A673 (cell line): ENCODE measurements around the gene RNF6. TPM values are rescaled to one million over a fixed set of nuclear protein-coding genes. Genes with fewer than 3 reads are reported as not detected.

Experiments
- BruUV-seq: library from RNA; stranded (reverse); fragments of 400-500 nt; replicated peaks from 2 replicates; lab custom pipeline; 2021; lab: Mats Ljungman, UMichigan
- CTCF ChIA-PET: fragments of 300-600 bp; sonication (Branson Sonifier 250); formaldehyde crosslinking; loops from one replicate; lab custom pipeline; 2022; ENCODE audit warnings: antibody characterized with exemption; lab: Charles Lee
- POLR2A ChIA-PET: fragments of 300-600 bp; sonication (Branson Sonifier 250); formaldehyde crosslinking; loops from one replicate; lab custom pipeline; 2022; ENCODE audit warnings: antibody characterized with exemption; ENCODE audit not compliant: low non-redundant PET; lab: Charles Lee
- DNase-seq: peaks from one replicate; pipeline ENCODE4 v3.0.0-alpha.2; 2015; ENCODE audit warnings: low spot score
- H3K27ac ChIP-seq: fragments of 200-600 bp; sonication (generic); 2 replicates; pipeline ENCODE4 v1.5.1; 2016; ENCODE audit warnings: mixed run types, low read depth, mild to moderate bottlenecking, mixed read lengths, antibody characterized with exemption, low read length; ENCODE audit not compliant: poor library complexity, severe bottlenecking
- H3K27me3 ChIP-seq: fragments of 200-600 bp; sonication (generic); replicated peaks from 2 replicates; pipeline ENCODE4 v1.6.1; 2017; ENCODE audit warnings: mixed run types, low read depth, mild to moderate bottlenecking, mixed read lengths, antibody characterized with exemption, low read length; ENCODE audit not compliant: insufficient read depth, poor library complexity
- H3K36me3 ChIP-seq: fragments of 200-600 bp; sonication (generic); 2 replicates; pipeline ENCODE4 v1.6.1; 2016; ENCODE audit warnings: mixed run types, mild to moderate bottlenecking, mixed read lengths, antibody characterized with exemption, low read length; ENCODE audit not compliant: insufficient read depth, poor library complexity, severe bottlenecking
- H3K4me1 ChIP-seq: fragments of 200-600 bp; sonication (generic); 2 replicates; pipeline ENCODE4 v1.6.1; 2017; ENCODE audit warnings: mixed run types, mild to moderate bottlenecking, mixed read lengths, antibody characterized with exemption, low read length; ENCODE audit not compliant: insufficient read depth, poor library complexity, severe bottlenecking
- H3K4me3 ChIP-seq: fragments of 200-600 bp; sonication (generic); 2 replicates; pipeline ENCODE4 v1.5.1; 2016; ENCODE audit warnings: low read depth, mixed run types, mild to moderate bottlenecking, mixed read lengths, low read length; ENCODE audit not compliant: poor library complexity, severe bottlenecking
- H3K9me3 ChIP-seq: fragments of 200-600 bp; sonication (generic); 2 replicates; pipeline ENCODE4 v1.6.1; 2016; ENCODE audit warnings: mixed run types, low read depth, mild to moderate bottlenecking, mixed read lengths, antibody characterized with exemption, low read length; ENCODE audit not compliant: poor library complexity, severe bottlenecking
- EZH2 ChIP-seq: fragments of 200-600 bp; sonication (generic); IDR thresholded peaks from 2 replicates; pipeline ENCODE4 v1.6.1; 2017; ENCODE audit warnings: borderline replicate concordance, low read depth, mild to moderate bottlenecking, mixed read lengths, antibody characterized with exemption, low read length; ENCODE audit not compliant: poor library complexity, severe bottlenecking
- intact Hi-C: fragments of 100-400 bp; cut with micrococcal nuclease; formaldehyde crosslinking; loops from one replicate; pipeline ENCODE4 v1.10.0; 2022; ENCODE audit not compliant: unreplicated experiment
- total RNA-seq: library from RNA; stranded (reverse); gene quantifications from 2 replicates; pipeline ENCODE4 v1.2.3, GENCODE V29; 2021
- TF ChIP-seq, protein P1 (sequence below): fragments of 300-800, 200-600 bp; sonication (generic); conservative IDR thresholded peaks from 2 replicates; pipeline ENCODE4 v1.5.1; 2017; ENCODE audit warnings: low read depth, mild to moderate bottlenecking, antibody characterized with exemption, low read length, moderate library complexity, mixed read lengths

RNF6 gene
- total RNA-seq, 1 experiment from 2014 or later: 42.2 TPM

DNA sequence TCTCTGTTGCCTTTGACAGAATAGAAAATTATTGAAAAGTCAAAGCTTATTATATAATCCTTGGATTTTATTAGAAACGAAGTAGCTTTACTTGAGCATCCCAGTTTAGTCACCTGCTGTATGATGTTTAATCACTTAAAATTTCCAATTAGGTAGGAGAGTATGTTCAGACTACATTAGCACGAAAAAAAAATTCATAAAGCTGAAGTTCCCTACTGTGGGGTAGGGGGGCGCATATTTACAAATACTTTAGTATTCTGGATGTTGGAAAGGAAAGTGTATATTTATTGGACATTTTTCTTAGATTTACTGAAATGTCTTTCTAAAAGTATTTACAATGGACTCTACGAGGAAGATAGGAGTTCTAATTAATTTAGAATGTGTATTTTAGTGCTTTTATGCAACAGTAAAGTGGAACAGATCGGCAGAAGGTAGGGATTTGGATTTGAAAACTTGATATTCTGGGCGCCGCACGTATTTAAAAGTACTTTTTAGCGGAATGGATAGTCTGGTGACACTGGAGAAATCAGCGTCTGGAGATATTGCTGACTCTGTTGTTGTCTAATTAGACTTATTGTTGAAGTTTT lies 33.7 kb upstream of the RNF6 start:
- BruUV-seq: TSS peak; percentile 66

DNA sequence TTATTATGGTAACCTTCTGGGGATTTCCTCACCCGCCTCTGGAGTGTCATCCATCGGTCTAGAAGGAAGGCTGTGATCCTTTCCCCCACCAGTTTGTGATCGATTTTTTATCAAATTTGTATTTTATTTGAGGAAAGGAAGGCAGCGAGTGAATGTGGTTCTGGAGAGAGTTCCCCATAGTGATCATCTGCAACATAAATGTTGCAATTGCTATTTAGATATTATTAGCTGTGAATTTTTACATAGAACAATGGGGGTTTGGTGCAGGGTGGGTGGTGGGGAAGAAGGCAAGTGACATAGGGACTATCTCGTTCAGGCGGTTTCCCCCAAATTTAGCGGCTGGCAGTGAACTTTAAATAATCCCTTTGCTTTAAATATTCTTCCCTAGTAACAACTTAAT lies 33.0 kb upstream of the RNF6 start:
- TF ChIP-seq EZH2: no peak
- TF ChIP-seq, protein P1, sequence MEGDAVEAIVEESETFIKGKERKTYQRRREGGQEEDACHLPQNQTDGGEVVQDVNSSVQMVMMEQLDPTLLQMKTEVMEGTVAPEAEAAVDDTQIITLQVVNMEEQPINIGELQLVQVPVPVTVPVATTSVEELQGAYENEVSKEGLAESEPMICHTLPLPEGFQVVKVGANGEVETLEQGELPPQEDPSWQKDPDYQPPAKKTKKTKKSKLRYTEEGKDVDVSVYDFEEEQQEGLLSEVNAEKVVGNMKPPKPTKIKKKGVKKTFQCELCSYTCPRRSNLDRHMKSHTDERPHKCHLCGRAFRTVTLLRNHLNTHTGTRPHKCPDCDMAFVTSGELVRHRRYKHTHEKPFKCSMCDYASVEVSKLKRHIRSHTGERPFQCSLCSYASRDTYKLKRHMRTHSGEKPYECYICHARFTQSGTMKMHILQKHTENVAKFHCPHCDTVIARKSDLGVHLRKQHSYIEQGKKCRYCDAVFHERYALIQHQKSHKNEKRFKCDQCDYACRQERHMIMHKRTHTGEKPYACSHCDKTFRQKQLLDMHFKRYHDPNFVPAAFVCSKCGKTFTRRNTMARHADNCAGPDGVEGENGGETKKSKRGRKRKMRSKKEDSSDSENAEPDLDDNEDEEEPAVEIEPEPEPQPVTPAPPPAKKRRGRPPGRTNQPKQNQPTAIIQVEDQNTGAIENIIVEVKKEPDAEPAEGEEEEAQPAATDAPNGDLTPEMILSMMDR: no peak
- intact Hi-C loops: no loop called here
- H3K36me3 ChIP-seq: no peaks in the 10 kb centered on the region
- H3K4me3 ChIP-seq: peak overlapping the region; percentile 68
- H3K4me1 ChIP-seq: peaks cover 12% of the 10 kb centered on the region
- CTCF ChIA-PET: no interaction called here
- H3K27ac ChIP-seq: peak overlapping the region; percentile 98
- POLR2A ChIA-PET: no interaction called here
- no peaks in the 10 kb centered on the region for H3K9me3 ChIP-seq
- H3K27me3 ChIP-seq: no peaks in the 10 kb centered on the region
- no TSS peak for BruUV-seq
- no peak for DNase-seq

More for the DNA sequence above, 33.7 kb upstream of the RNF6 start:
- H3K4me1 ChIP-seq: peaks cover 12% of the 10 kb centered on the region
- H3K36me3 ChIP-seq: no peaks in the 10 kb centered on the region
- no peaks in the 10 kb centered on the region for H3K27me3 ChIP-seq
- ChIA-PET CTCF (no interaction called here), POLR2A (no interaction called here)
- peak overlapping the region; percentile 68 for H3K4me3 ChIP-seq
- no peak overlapping the region for H3K27ac ChIP-seq
- TF ChIP-seq EZH2: no peak
- TF ChIP-seq, protein P1: peak; percentile 53
- intact Hi-C loops: no loop called here
- no peaks in the 10 kb centered on the region for H3K9me3 ChIP-seq
- DNase-seq: peak; percentile 23

DNA sequence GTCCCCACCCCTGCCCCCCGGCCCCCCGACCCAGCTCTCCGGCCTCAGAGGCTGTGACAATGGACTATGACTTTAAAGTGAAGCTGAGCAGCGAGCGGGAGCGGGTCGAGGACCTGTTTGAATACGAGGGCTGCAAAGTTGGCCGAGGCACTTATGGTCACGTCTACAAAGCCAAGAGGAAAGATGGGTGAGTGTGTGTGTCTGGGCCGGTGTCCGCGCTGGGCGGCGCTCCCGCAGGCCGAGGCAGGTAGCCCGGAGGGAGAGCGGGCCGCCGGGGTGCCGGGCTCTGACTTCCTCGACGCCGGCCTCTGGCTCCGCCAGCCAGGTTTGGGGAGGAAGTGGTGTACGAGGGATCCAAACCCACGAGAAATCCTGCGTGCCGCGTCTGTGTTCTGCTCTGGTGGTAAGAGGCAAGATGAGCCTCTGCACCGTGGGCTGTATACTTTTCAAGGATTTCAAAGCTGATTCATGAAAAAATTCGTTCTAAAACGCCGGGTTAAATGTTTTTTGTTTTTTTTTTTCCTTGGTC lies 32.5 kb upstream of the RNF6 start:
- BruUV-seq: no TSS peak

More for the DNA sequence above, 32.5 kb upstream of the RNF6 start:
- Histone ChIP-seq H3K4me1 (peaks cover 12% of the 10 kb centered on the region), H3K9me3 (no peaks in the 10 kb centered on the region), H3K36me3 (no peaks in the 10 kb centered on the region), H3K4me3 (peak overlapping the region; percentile 68), H3K27ac (peak overlapping the region; percentile 98), H3K27me3 (no peaks in the 10 kb centered on the region)
- ChIA-PET CTCF (no interaction called here), POLR2A (interaction anchor here (0.6 kb wide), 1 partner anchor 26 kb away, joined by 8 read pairs; no protein-coding TSS in a partner anchor)
- intact Hi-C loops: no loop called here
- DNase-seq: peak; percentile 31
- TF ChIP-seq, protein P1: no peak
- no peak for TF ChIP-seq EZH2
